ENCODE data around the gene TSHZ2.

DNA sequence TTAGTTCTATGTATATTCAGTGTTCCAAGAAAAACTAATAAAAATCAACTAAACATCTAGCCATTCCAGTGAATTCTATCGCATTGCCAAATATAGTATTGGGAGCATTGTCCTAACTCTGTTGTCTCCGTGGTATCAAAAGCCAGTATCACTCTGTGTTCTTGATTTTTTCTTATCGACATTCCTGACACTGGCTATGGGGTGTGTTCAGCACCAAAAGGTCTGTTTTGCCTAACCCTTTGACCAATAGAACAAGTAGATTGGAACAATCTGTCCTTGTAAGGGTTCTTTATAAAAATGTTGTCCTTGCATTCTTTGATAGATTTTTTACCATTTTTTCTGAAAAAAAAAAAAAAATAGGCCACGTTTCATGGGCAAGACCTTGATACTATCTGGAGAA, 161.5 kb downstream of the TSHZ2 start:
- no peak for TF ChIP-seq POLR2AphosphoS5 (IDR thresholded peaks at IDR 0.05; ENCODE audit: insufficient read depth, low read depth, low read length)
- TF ChIP-seq, protein P1, sequence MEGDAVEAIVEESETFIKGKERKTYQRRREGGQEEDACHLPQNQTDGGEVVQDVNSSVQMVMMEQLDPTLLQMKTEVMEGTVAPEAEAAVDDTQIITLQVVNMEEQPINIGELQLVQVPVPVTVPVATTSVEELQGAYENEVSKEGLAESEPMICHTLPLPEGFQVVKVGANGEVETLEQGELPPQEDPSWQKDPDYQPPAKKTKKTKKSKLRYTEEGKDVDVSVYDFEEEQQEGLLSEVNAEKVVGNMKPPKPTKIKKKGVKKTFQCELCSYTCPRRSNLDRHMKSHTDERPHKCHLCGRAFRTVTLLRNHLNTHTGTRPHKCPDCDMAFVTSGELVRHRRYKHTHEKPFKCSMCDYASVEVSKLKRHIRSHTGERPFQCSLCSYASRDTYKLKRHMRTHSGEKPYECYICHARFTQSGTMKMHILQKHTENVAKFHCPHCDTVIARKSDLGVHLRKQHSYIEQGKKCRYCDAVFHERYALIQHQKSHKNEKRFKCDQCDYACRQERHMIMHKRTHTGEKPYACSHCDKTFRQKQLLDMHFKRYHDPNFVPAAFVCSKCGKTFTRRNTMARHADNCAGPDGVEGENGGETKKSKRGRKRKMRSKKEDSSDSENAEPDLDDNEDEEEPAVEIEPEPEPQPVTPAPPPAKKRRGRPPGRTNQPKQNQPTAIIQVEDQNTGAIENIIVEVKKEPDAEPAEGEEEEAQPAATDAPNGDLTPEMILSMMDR (IDR thresholded peaks at IDR 0.05; ENCODE audit: extremely low read depth in 1 of 2, insufficient read depth in 1 of 2, low read depth in 1 of 2, low read length in 2 of 2): no peak
- no peak for TF ChIP-seq POLR2A (IDR thresholded peaks at IDR 0.05; ENCODE audit: low read depth, low read length)
- TF ChIP-seq, protein P2, sequence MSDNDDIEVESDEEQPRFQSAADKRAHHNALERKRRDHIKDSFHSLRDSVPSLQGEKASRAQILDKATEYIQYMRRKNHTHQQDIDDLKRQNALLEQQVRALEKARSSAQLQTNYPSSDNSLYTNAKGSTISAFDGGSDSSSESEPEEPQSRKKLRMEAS (IDR thresholded peaks at IDR 0.05; ENCODE audit: insufficient read depth, insufficient read length): no peak
- TF ChIP-seq EZH2 (IDR thresholded peaks at IDR 0.05; ENCODE audit: borderline replicate concordance, low read depth, low read length, severe bottlenecking): no peak
- no peak for TF ChIP-seq MYC (IDR thresholded peaks at IDR 0.05; ENCODE audit: low read depth, low read length)
